ENCODE results near the gene ALK. TPM values are rescaled to one million over a fixed set of nuclear protein-coding genes. Genes with fewer than 3 reads are reported as not detected.

The ALK gene
- polyA plus RNA-seq, 2 of the 4 experiments (the other 2 are of a cell fraction): not detected

DNA sequence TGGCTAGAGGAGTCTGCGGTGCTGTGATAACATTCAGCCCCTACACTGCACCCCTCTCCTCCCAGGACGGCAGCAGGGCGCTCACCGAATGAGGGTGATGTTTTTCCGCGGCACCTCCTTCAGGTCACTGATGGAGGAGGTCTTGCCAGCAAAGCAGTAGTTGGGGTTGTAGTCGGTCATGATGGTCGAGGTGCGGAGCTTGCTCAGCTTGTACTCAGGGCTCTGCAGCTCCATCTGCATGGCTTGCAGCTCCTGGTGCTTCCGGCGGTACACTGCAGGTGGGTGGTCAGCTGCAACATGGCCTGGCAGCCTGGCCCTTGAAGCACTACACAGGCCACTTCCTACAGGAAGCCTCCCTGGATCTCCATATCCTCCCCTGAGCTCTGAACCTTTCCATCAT lies 698.1 kb downstream of the ALK start:
- ATAC-seq (no peak), FAIRE-seq (no peak), DNase-seq (ENCODE audit: low read depth in 1 of 2, low spot score in 1 of 2) (no peak)
- Histone ChIP-seq H3K27ac (no peak overlapping the region), H3K4me2 (no peak overlapping the region), H3K4me3 (no peak overlapping the region), H3K9me3 (no peaks in the 10 kb centered on the region), H3K4me1 (peaks cover 11% of the 10 kb centered on the region; the same call in 1 of the 3 replicates)
- 70% methylated on average over 11 of the region's 11 CpGs for WGBS (ENCODE audit: missing lambda C conversion rate)
- no peak for TF ChIP-seq POLR2AphosphoS2 (conservative IDR thresholded peaks at IDR 0.05; ENCODE audit: low read length)
- ChIA-PET CTCF (interaction anchor here (1.6 kb wide), 1 partner anchor 26 kb away, joined by 4 read pairs; no protein-coding TSS in a partner anchor), POLR2A (no interaction called here)

DNA sequence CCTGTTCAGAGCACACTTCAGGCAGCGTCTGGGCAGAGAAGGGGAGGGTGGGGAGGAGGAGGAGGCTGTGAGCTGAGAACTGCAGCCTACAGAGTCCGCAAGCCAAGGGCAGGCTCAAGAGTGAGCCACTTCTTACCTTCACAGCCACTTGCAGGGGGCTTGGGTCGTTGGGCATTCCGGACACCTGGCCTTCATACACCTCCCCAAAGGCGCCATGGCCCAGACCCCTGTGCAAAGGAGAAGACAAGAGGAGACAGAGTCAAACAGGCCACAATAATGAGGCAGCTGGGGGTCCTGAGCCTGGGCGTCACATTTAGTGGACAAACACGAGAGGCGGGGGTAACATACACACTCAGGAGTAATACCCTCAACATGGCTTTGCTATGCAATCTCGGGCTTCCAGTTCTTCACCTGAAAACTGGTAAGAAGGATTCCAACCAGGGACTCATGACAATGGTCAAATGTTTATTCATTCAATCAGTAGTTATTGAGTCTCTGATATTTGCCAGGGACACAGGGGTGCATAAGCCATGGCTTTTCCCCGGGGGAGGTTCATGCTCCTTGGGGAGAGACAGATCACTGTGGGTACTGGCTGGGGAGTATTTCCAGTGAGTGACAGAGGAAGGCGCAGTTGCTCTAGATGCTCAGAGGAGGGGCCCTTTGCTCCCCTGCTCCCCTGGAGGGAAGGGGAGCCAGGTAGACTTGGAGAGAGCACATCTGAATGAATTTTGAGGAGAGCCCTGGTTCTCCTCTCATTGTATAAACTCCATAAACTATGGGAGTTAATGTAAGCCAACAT lies 698.8 kb downstream of the ALK start:
- 65% methylated on average over 11 of the region's 11 CpGs for WGBS (ENCODE audit: missing lambda C conversion rate)
- POLR2A ChIA-PET: no interaction called here
- no peaks in the 10 kb centered on the region for H3K9me3 ChIP-seq
- no peak overlapping the region for H3K27ac ChIP-seq
- no peak for ATAC-seq
- DNase-seq (ENCODE audit: low read depth in 1 of 2, low spot score in 1 of 2): no peak
- TF ChIP-seq GATA3 (IDR thresholded peaks at IDR 0.05; ENCODE audit: borderline replicate concordance) (no peak), HOXB13 (CRISPR knock-in tag; IDR thresholded peaks at IDR 0.05; ENCODE audit: low read depth) (no peak)
- H3K4me1 ChIP-seq: peaks cover 6% of the 10 kb centered on the region; the same call in 1 of the 3 replicates
- H3K4me2 ChIP-seq: no peak overlapping the region
- H3K4me3 ChIP-seq: no peak overlapping the region
- CTCF ChIA-PET: interaction anchor here (1.6 kb wide), 1 partner anchor 25 kb away, joined by 4 read pairs; no protein-coding TSS in a partner anchor
- FAIRE-seq: no peak

DNA sequence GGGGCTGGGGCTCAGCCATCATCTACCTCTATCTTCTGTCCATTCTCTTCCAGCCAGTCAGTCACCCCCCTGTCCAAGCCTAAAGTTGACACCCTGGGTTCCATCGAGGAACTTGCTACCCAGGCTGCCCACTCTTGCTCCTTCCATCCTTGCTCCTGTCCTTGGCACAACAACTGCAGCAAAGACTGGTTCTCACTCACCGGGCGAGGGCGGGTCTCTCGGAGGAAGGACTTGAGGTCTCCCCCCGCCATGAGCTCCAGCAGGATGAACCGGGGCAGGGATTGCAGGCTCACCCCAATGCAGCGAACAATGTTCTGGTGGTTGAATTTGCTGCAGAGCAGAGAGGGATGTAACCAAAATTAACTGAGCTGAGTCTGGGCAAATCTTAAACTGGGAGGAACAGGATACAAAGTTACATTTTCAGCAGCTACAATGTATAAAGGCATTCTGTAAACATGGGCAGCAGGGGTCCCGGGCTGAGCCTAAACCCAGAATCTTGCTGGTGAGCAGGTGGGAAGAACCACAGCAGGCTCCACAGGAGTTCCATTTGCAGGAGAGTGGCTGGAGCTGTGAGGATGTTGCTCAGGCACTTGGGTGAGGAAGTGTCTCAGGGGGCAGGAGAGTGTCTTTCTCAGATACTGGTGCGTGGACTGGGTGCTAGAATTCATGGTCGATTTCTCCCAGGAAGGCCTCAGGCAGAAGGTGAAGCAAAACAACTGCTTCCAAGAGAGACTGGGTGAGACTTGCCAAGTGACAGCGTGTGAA lies 700.7 kb downstream of the ALK start:
- Histone ChIP-seq H3K4me3 (no peak overlapping the region), H3K4me1 (peaks cover 6% of the 10 kb centered on the region; the same call in 1 of the 3 replicates), H3K9me3 (no peaks in the 10 kb centered on the region), H3K27ac (no peak overlapping the region), H3K4me2 (no peak overlapping the region)
- no peak for DNase-seq (ENCODE audit: low read depth in 1 of 2, low spot score in 1 of 2)
- POLR2A ChIA-PET: no interaction called here
- TF ChIP-seq KDM5A (IDR thresholded peaks at IDR 0.05) (no peak), MAZ (IDR thresholded peaks at IDR 0.05; ENCODE audit: borderline replicate concordance, low read depth, low read length) (no peak), HOXB13 (CRISPR knock-in tag; IDR thresholded peaks at IDR 0.05; ENCODE audit: low read depth) (no peak), RAD21 (conservative IDR thresholded peaks at IDR 0.05 in 1 of 2, IDR thresholded peaks at IDR 0.05 in 1 of 2) (no peak), GATA3 (IDR thresholded peaks at IDR 0.05; ENCODE audit: borderline replicate concordance) (no peak), ZFP36 (IDR thresholded peaks at IDR 0.05; ENCODE audit: borderline replicate concordance, partially characterized antibody) (no peak), CBX8 (IDR thresholded peaks at IDR 0.05) (no peak), FOXS1 (CRISPR knock-in tag; IDR thresholded peaks at IDR 0.05) (no peak)
- TF ChIP-seq, protein P1, sequence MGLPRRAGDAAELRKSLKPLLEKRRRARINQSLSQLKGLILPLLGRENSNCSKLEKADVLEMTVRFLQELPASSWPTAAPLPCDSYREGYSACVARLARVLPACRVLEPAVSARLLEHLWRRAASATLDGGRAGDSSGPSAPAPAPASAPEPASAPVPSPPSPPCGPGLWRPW (IDR thresholded peaks at IDR 0.05): no peak
- TF ChIP-seq, protein P2, sequence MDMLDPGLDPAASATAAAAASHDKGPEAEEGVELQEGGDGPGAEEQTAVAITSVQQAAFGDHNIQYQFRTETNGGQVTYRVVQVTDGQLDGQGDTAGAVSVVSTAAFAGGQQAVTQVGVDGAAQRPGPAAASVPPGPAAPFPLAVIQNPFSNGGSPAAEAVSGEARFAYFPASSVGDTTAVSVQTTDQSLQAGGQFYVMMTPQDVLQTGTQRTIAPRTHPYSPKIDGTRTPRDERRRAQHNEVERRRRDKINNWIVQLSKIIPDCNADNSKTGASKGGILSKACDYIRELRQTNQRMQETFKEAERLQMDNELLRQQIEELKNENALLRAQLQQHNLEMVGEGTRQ (IDR thresholded peaks at IDR 0.05): no peak
- TF ChIP-seq, protein P3, sequence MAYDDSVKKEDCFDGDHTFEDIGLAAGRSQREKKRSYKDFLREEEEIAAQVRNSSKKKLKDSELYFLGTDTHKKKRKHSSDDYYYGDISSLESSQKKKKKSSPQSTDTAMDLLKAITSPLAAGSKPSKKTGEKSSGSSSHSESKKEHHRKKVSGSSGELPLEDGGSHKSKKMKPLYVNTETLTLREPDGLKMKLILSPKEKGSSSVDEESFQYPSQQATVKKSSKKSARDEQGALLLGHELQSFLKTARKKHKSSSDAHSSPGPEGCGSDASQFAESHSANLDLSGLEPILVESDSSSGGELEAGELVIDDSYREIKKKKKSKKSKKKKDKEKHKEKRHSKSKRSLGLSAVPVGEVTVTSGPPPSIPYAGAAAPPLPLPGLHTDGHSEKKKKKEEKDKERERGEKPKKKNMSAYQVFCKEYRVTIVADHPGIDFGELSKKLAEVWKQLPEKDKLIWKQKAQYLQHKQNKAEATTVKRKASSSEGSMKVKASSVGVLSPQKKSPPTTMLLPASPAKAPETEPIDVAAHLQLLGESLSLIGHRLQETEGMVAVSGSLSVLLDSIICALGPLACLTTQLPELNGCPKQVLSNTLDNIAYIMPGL (CRISPR knock-in tag; IDR thresholded peaks at IDR 0.05; ENCODE audit: borderline replicate concordance): no peak
- TF ChIP-seq, protein P4, sequence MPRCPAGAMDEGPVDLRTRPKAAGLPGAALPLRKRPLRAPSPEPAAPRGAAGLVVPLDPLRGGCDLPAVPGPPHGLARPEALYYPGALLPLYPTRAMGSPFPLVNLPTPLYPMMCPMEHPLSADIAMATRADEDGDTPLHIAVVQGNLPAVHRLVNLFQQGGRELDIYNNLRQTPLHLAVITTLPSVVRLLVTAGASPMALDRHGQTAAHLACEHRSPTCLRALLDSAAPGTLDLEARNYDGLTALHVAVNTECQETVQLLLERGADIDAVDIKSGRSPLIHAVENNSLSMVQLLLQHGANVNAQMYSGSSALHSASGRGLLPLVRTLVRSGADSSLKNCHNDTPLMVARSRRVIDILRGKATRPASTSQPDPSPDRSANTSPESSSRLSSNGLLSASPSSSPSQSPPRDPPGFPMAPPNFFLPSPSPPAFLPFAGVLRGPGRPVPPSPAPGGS (IDR thresholded peaks at IDR 0.05): no peak
- TF ChIP-seq, protein P5, sequence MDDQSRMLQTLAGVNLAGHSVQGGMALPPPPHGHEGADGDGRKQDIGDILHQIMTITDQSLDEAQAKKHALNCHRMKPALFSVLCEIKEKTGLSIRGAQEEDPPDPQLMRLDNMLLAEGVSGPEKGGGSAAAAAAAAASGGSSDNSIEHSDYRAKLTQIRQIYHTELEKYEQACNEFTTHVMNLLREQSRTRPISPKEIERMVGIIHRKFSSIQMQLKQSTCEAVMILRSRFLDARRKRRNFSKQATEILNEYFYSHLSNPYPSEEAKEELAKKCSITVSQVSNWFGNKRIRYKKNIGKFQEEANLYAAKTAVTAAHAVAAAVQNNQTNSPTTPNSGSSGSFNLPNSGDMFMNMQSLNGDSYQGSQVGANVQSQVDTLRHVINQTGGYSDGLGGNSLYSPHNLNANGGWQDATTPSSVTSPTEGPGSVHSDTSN (IDR thresholded peaks at IDR 0.05): no peak
- ATAC-seq: no peak
- no peak for FAIRE-seq
- CTCF ChIA-PET: interaction anchor here (0.6 kb wide), 1 partner anchor 714 kb away, joined by 3 read pairs; no protein-coding TSS in a partner anchor
- 57% methylated on average over 12 of the region's 12 CpGs for WGBS (ENCODE audit: missing lambda C conversion rate)

Data from A549 (cell line).